Embryonic facial prominence (tissue), 1 donor: ENCODE measurements around the gene KRTAP5-7.
"Not testable (repeated sequence)": the region's sequence is repeated elsewhere in the genome, so short reads cannot be mapped to it uniquely, and the experiment has no call there.

Experiments used
- DNase-seq: peaks from one replicate; pipeline ENCODE4 v3.0.0-alpha.2; 2016; ENCODE audit errors: extremely low spot score

Gene KRTAP5-7

DNA sequence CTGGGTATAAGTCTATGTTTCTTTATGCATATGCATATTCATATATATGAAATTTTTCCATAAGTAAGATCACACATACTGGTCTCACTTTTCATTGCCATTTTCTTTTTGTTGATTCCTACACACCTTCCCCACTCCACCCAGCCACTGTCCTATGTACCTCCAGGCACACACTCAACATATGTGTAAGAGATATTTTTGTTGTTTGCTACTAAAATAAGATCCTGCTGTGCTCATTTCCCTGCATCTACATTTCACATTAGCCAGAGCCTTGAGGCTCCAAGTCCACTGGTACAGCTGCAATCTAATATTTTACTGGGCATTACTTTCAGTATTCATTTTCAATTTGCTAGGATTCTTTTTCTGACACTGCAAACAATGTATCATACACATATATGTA lies 30.2 kb downstream of the KRTAP5-7 start:
- no peak for DNase-seq

DNA sequence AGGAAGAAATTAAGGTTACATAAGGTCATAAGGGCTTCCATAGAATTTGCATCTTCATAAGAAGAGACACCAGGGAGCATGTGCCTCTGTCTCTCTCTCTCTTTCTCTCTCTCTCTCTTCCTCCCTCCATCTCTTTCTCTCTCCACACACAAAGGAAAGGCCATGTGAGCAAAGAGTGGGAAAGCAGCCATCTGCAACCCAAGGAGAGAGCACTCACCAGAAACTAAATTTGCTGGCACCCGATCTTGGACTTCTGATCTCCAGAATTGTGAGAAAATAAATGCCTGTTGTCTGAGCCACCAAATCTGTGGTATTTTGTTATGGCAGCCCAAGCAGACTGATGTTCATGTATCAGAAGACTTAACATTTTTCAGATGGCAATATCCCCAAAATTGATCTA lies 31.9 kb downstream of the KRTAP5-7 start:
- no peak for DNase-seq

DNA sequence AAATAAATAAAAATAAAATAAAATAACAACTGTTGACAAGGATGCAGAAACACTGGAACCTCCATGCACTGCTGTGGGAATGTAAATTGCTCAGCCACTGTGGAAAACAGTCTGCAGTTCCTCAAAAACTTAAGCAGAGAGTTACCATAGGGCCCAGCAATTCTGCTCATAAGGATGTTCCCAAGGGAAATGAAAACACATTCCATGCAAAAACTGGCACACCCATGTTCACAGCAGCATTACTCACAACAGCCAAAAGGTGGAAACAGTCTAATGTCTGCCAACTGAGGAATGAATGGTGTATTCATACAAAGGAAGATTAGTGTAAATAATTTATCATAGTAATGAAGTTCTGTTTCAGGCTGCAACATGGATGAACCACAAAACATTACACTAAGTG lies 35.1 kb downstream of the KRTAP5-7 start:
- DNase-seq: no peak

DNA sequence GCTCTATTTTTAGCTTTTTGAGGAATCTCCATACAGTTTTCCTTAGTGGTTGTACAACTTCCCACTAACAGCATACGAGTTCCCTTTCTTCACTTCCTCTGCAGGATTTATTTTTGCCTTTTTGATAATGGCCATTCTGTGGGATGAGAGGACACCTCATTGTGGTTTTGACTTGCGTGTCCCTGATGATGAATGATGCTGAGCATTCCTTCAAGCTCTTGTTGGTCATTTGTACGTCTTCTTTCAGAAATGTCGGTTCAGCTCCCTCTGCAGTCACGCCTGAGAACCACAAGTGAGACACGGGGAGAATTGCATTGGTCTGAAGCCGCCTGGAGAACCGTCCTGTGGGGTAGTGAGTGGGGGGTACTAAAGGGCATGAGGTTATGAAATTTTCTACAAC lies 36.3 kb downstream of the KRTAP5-7 start:
- DNase-seq: no peak

DNA sequence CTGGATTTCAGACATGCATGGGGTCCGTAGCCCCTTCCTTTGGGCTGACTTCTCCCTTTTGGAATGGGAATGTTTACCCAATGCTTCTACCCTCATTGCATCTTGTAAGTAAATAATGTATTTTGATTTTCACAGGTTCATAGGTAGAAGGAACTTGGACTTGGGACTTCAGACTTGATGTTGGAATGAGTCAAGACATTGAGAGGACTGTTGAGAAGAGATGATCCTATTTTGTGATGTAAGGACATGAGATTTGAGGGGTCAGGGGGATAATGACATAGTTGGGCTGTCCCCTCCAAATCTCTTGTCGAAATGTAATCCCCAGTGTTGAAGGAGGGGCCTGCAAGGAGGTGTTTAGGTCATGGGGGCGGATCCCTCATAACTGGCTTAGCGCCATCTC lies 37.4 kb downstream of the KRTAP5-7 start:
- DNase-seq: no peak

DNA sequence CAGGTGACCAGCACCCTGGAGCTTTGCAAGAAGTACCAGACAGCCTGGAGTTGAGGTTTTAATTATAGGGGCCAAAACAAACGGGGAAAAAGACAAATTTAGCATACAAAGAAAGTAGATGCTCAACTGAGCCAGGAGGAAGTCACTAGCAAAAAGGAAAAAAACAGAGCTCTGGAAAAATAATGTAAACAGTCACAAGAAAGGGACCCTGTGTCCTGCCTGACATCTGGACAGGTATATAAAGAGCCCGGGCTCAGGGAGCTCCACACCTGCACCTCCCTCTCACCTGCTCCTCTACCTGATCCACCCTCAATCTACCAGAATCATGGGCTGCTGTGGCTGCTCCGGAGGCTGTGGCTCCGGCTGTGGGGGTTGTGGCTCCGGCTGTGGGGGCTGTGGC lies 38.2 kb downstream of the KRTAP5-7 start, which contains the start of gene KRTAP5-10:
Gene KRTAP5-10, plus strand, starts transcription at position 301 of the 400 bp plus-strand sequence. Its CDS starts 25 bp downstream, at position 326.
- no peak for DNase-seq

DNA sequence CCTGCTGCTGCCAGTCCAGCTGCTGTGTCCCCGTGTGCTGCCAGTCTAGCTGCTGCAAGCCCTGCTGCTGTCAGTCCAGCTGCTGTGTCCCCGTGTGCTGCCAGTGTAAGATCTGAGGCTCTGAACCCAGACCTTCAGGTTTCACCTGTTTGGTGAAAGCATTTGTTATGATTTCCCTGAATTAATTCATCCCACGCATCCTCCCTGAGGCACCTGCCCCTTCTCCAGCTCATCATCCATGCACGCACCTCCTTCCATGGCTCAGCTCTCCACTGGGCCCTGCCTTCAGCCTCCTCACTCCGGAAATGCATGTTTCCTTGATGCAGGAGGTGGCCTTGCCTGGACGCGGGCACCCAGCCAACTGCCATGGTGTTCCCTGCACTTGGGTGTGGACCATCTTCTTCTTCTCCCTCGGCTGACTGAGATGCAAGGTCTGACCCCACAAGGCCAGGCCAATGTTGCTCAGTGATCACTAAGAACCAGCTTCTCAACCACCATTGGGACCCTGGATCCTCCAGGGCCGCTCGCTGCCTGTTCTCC lies 39.1 kb downstream of the KRTAP5-7 start:
- no peak for DNase-seq

DNA sequence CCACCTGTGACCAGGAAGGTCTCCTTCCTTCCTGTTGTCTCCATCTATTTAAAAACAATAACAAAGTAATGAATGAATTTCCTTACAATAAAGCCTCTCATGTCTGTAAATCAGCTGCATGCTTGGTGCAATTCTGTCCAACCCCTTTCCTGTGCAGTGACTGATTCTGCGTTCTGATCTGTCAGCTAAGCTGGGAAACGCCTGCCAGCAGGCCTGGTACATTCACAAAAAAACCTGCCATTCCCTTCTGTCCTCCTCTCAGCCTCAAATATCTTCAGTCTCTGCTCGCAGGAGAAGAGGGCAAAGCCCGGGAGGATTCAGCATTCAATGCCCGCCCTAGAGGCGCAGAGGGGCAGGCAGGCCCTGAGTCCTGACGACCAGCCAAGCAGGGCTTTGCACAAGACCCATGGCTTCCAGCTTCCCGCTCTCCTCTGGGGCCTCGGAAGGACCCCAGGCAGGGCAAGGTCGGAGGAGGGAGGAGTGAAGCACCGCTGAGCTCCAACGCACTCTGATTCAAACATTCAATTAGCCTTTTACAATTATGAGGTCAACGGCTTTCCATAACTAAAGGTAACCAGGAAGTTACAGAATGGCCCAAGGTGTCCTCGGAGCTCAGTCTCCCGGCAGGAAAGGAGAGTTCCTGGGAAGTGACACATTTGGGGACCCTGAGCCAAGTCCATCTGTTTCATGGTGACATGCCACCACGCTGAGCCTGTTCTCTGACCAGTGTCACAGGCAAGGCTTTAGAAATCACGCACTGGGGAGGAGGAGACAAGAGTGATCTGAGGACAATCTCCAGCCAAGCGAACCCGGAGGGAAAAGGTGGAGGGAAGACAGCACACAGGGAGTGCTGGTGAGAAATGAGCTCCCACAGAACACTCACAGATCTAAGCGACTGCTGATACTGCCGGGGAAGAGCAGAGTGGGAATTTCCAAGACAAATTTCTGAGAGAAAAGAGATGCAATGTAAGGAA lies 39.8 kb downstream of the KRTAP5-7 start:
- DNase-seq: not testable (repeated sequence)

DNA sequence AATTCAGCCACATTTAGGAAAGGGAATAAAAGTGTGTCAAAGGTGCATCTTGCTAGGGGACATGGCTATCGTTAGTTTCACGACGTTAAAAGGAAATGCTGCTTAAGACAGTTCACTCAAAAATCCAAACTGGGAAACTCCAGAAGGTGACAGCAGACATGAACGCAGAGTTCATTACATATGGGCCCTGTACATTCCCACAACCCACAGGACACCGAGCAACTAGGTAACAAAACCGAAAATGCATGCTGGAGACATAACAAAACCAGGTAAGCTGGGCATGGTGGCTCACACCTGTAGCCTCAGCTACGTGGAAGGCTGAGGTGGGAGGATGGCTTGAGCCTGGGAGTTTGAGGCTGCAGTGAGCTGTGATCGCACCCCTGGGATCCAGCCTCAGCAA lies 40.6 kb downstream of the KRTAP5-7 start:
- DNase-seq: not testable (repeated sequence)

DNA sequence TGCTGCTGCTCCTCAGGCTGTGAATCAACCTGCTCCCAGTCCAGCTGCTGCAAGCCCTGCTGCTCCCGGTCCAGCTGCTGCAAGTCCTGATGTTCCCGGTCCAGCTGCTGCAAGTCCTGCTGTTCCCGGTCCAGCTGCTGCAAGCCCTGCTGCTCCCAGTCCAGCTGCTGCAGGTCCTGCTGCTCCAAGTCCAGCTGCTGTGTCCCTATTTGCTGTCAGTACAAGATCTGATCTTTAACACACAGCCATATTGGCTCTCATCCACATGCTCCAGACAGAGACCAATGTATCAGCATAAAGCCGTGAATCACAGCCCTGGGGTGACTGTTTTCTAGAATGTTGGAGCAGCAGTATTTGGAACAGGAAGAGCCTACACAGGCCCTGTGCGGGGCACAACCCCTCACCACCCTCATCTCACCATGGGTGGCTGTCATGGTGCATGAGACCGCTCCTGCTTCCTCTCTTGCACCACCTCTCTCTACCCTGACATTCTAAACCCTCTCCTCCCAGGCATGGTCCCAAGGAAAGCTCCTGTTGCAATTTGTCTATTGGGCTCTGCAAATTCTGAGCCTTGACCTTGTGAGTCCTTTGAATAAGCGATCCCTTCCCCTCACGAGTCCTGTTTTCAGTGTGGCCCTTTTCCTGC lies 41.8 kb downstream of the KRTAP5-7 start:
- no peak for DNase-seq

DNA sequence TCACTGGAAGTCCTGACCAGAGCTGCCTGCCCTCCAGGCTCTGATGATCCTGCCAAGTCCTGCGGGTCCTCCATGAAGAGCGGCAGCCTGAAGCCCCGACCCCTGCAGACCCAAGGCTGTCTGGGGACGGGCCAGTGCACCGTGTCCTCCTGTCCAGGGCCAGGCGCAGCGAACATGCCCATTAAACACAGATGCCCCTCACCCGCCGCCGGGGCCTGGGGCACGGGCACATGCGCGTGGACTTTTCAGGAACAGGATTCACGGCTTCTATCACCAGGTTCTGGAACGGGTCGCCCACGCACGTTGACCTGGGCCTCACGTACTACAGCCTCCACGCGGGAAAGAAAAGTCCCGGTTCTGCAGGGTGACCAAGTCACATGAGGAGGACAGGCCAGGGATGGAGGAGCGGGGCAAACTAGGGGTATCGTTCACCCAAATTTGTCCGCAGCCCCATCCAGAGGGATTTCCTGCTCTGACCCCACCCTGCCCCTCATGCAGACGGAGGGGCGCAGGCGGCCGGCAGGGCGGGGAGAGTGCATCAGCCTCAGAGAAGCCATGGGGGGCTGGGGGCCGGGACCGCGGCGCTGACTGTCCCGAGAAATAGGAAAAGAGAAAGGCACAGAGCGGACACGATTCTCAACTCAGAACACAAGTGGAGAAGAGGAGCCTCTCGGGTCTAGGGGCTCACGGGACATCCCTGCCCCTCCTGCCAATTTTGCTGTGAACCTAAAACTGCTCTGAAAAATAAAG lies 44.2 kb downstream of the KRTAP5-7 start:
- DNase-seq: not testable (repeated sequence)

DNA sequence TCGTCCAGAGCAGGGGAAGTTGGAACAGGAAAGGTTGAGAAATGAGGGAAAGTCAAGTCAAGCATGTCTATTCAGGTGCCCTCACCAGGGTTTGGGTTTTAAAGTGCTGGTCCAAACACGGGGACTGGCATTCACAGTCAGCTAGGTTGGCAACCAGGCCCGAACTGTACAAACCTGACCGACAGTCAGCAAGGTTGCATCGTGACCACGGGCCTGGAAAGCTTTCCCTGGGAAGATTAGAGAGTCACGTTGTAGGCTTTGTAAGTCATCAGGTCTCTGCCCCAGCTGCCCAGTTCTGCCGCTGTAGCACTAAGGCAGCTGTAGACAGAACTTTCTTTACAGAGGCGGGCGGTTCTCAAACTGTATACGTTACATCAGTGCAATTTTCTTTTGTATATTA lies 45.7 kb downstream of the KRTAP5-7 start:
- DNase-seq: no peak

DNA sequence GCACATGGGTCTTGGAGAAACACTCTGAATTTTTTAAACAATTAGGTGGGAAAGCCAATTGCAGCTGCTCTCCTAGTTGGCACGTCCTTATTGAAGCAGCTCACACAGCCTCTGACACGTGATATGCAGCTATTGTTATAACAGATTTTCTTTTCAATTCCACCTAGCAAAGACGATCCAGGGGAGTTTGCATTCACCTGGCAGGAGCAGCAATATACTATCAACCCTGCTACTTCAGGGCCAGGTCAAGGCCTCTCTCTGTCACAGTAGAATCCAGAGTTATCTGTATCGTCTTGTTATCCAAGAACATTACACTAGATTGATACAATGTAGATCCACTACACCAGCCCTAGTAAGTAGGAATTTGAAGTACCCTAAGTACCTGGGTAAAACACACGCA lies 47.4 kb downstream of the KRTAP5-7 start:
- DNase-seq: no peak

DNA sequence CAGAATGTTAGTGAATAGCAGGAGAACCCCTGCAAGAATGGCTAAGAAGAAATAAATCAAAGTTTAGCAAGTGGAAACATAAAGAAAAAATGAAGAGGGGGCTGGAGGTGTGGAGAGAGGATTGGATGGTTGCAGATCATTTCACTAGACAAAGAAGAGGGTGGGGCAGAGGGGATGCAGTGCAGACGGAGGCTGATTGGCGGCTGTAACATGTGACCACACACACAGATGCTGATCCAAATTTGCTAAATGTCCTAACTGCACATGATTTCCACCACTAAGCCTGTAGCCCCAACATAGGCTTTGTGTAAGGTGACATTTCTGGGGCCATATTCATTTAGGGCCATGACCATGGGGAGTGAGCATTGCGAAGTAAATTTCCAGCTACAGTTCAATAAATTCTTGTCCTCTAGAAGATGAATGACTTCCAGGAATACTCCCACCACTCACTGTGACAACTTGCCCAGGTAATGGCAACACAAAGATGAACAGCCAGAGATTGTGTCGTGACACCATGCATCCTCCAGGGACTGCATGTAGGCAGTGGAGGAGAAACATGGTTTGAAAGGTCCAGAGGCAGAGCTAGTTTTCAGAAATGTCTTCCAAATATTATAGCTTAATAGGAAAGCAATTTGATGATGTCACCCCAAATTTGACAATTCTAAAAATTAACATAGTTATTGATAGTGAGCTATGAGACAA lies 48.8 kb downstream of the KRTAP5-7 start:
- DNase-seq: no peak

DNA sequence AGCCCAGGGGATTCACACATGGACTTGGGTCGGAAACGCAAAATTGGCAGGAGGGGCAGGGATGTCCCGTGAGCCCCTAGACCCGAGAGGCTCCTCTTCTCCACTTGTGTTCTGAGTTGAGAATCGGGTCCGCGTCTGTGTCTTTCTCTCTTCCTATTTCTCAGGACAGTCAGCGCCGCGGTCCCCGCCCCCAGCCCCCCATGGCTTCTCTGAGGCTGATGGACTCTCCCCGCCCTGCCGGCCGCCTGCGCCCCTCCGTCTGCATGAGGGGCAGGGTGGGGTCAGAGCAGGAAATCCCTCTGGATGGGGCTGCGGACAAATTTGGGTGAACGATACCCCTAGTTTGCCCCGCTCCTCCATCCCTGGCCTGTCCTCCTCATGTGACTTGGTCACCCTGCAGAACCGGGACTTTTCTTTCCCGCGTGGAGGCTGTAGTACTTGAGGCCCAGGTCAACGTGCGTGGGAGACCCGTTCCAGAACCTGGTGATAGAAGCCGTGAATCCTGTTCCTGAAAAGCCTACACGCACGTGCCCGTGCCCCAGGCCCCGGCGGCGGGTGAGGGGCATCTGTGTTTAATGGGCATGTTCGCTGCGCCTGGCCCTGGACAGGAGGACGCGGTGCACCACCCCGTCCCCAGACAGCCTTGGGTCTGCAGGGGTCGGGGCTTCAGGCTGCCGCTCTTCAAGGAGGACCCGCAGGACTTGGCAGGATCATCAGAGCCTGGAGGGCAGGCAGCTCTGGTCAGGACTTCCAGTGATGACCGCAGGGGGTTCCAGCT lies 49.8 kb downstream of the KRTAP5-7 start:
- DNase-seq: not testable (repeated sequence)

DNA sequence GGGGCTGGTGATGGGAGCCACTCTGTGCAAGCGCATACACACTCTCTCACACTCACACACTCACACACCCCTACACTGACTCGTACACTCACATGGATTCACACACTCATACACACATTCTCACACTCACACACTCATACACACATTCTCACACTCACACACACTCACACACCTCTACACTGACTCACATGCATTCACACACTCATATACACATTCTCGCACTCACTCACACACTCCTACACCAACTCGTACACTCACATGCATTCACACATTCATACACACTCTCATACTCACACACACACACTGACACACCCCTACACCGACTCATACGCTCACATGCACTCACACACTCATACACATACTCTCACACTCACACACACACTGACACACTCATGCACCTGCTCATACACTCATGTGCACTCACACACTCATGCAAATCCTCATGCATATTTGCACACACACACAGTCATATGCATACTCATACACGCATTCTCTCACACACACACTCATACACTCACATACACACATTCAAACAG lies 50.5 kb downstream of the KRTAP5-7 start:
- no peak for DNase-seq
